ENCODE data around the gene ZNF668. TPM values are rescaled to one million over a fixed set of nuclear protein-coding genes. Genes with fewer than 3 reads are reported as not detected.

The ZNF668 gene
- total RNA-seq, 4 donors from 2014 or later = 9.6 to 19.3 (median 10.6) TPM

GRCh38 chr16:31078597-31079341, 4.7 kb upstream of the ZNF668 start:
- no peak overlapping the region for H3K4me3 ChIP-seq
- peaks cover 11 to 51% (median 30%) of the 10 kb centered on the region in 4 donors for H3K4me1 ChIP-seq
- no peak overlapping the region for H3K27ac ChIP-seq (replicated peaks in 1 of 4)
- intact Hi-C loops (cut with DNase I) = loop anchor here (10.0 kb wide), 1 partner anchor 366 kb away; the partner anchor contains the start of gene ZNF843
- 93% methylated on average over 5 of the region's 15 CpGs for WGBS
- peaks cover 36 to 80% (median 78%) of the 10 kb centered on the region in 4 donors for H3K36me3 ChIP-seq
- DNase-seq (ENCODE audit: extremely low spot score) = no peak
- H3K9me3 ChIP-seq = no peaks in the 10 kb centered on the region
- no peaks in the 10 kb centered on the region for H3K27me3 ChIP-seq
- TF ChIP-seq POLR2A (IDR thresholded peaks at IDR 0.05; ENCODE audit: low read depth) (no peak), EP300 (IDR thresholded peaks at IDR 0.05) (no peak), POLR2AphosphoS5 (IDR thresholded peaks at IDR 0.05) (no peak), CTCF (IDR thresholded peaks at IDR 0.05) (no peak)

GRCh38 chr16:31077592-31078396, 3.8 kb upstream of the ZNF668 start:
- intact Hi-C loops (cut with DNase I) = loop anchor here (10.0 kb wide), 1 partner anchor 367 kb away; the partner anchor contains the start of gene ZNF843
- H3K36me3 ChIP-seq = peaks cover 36 to 70% (median 69%) of the 10 kb centered on the region in 4 donors

GRCh38 chr16:31077024-31077423, 3.0 kb upstream of the ZNF668 start:
- Histone ChIP-seq H3K36me3 (peaks cover 36 to 62% (median 61%) of the 10 kb centered on the region in 4 donors), H3K27ac (replicated peaks in 1 of 4) (no peak overlapping the region), H3K4me1 (peaks cover 14 to 51% (median 34%) of the 10 kb centered on the region in 4 donors), H3K4me3 (no peak overlapping the region), H3K27me3 (no peaks in the 10 kb centered on the region), H3K9me3 (no peaks in the 10 kb centered on the region)
- intact Hi-C loops (cut with DNase I) = loop anchor here (10.0 kb wide), 1 partner anchor 368 kb away; the partner anchor contains the start of gene ZNF843
- TF ChIP-seq POLR2A (IDR thresholded peaks at IDR 0.05; ENCODE audit: low read depth) (no peak), POLR2AphosphoS5 (IDR thresholded peaks at IDR 0.05) (no peak), EP300 (IDR thresholded peaks at IDR 0.05) (no peak), CTCF (IDR thresholded peaks at IDR 0.05) (no peak)
- WGBS = 96% methylated on average over 13 of the region's 13 CpGs
- no peak for DNase-seq (ENCODE audit: extremely low spot score)

More at GRCh38 chr16:31077592-31078396, 3.8 kb upstream of the ZNF668 start:
- H3K27ac ChIP-seq (replicated peaks in 1 of 4) = no peak overlapping the region
- H3K9me3 ChIP-seq = no peaks in the 10 kb centered on the region
- H3K4me1 ChIP-seq = peaks cover 11 to 51% (median 30%) of the 10 kb centered on the region in 4 donors
- WGBS = 93% methylated on average over 30 of the region's 30 CpGs
- no peaks in the 10 kb centered on the region for H3K27me3 ChIP-seq
- no peak for DNase-seq (ENCODE audit: extremely low spot score)
- no peak overlapping the region for H3K4me3 ChIP-seq
- TF ChIP-seq POLR2A (IDR thresholded peaks at IDR 0.05; ENCODE audit: low read depth) (no peak), POLR2AphosphoS5 (IDR thresholded peaks at IDR 0.05) (no peak), EP300 (IDR thresholded peaks at IDR 0.05) (no peak), CTCF (IDR thresholded peaks at IDR 0.05) (no peak)

GRCh38 chr16:31076319-31076718, 2.3 kb upstream of the ZNF668 start:
- intact Hi-C loops (cut with DNase I) = loop anchor here (10.0 kb wide), 1 partner anchor 368 kb away; the partner anchor contains the start of gene ZNF843
- H3K4me3 ChIP-seq = no peak overlapping the region
- H3K9me3 ChIP-seq = no peaks in the 10 kb centered on the region
- no peak for DNase-seq (ENCODE audit: extremely low spot score)
- H3K27ac ChIP-seq (replicated peaks in 1 of 4) = no peak overlapping the region
- peaks cover 36 to 55% (median 54%) of the 10 kb centered on the region in 4 donors for H3K36me3 ChIP-seq
- no peaks in the 10 kb centered on the region for H3K27me3 ChIP-seq
- TF ChIP-seq EP300 (IDR thresholded peaks at IDR 0.05) (no peak), CTCF (IDR thresholded peaks at IDR 0.05) (no peak), POLR2AphosphoS5 (IDR thresholded peaks at IDR 0.05) (no peak), POLR2A (IDR thresholded peaks at IDR 0.05; ENCODE audit: low read depth) (no peak)
- 70% methylated on average over 10 of the region's 16 CpGs for WGBS
- H3K4me1 ChIP-seq = peaks cover 19 to 51% (median 35%) of the 10 kb centered on the region in 4 donors
